DOHH2 (cell line): ENCODE data around the gene A2M.

Experiments used
- CTCF ChIP-seq: fragments of 200-600 bp; sonication (generic); IDR thresholded peaks from one replicate; pipeline ENCODE4 v1.5.1; 2014; ENCODE audit warnings: antibody characterized with exemption, mild to moderate bottlenecking, low read depth, low read length; ENCODE audit not compliant: poor library complexity, severe bottlenecking
- EZH2phosphoT487 ChIP-seq: fragments of 200-600 bp; sonication (generic); IDR thresholded peaks from 2 replicates; pipeline ENCODE4 v1.6.1; 2017; ENCODE audit warnings: borderline replicate concordance, mild to moderate bottlenecking, antibody characterized with exemption, low read length, moderate library complexity, mixed read lengths

- no peak for TF ChIP-seq CTCF
- TF ChIP-seq EZH2phosphoT487 = no peak
Observed at GRCh38 chr12:9037431-9037830, 78.3 kb downstream of the A2M start.
